Putamen (tissue), 1 donor: ENCODE measurements around the gene RRP15.

Experiments
- DNase-seq: peaks from one replicate; pipeline ENCODE4 v3.0.0-alpha.2; 2016; ENCODE audit warnings: low spot score

The RRP15 gene

DNA sequence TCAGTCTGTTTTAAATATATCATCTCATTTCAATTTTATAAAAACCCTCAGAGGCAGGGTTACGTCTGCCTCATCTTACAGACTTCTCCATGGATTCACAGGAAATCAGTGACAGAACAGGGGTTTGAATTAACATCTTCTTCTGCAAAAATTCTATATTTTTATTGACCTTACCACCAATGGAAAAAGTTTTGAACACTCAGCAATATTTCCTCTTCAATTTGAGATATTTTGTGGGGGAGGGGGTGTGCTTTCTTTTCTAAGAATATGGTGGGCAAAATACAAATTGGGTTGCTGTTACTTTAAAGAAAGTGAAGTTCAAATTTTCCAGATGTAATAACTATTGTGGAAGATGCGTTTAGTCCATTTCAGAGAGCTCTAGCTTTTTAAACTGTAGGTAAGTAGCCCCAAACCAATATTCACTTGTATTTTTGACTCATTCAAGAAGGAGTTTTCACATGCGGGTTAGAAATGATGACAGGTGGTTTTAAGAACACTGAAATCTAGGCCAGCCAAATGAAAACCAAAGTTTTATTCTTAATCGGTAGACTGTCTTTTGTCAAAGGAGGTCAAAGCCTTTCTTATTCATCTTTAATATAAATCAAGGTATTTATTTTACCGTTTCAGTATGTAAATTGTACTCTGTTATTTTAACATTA lies 77.5 kb downstream of the RRP15 start:
- DNase-seq = no peak

DNA sequence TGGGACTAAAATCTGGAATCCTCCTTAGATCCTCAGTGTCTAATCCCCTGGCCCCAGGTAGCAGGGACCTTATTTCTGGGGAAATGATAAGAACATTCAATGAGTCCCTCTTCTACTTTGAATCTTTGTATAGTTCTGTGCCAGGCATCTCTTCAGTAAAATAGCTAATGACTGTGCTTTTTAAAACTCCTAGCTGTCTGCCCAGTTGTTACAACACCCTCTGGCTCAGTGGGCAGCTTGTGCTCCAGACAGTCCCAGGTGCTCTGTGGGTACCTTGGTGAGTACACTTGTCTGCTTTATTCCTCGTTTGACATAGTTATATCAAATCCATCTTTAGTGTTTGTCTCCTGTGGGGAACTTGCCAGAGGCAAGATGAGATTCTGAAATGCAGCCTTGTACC lies 78.0 kb downstream of the RRP15 start:
- DNase-seq = no peak

DNA sequence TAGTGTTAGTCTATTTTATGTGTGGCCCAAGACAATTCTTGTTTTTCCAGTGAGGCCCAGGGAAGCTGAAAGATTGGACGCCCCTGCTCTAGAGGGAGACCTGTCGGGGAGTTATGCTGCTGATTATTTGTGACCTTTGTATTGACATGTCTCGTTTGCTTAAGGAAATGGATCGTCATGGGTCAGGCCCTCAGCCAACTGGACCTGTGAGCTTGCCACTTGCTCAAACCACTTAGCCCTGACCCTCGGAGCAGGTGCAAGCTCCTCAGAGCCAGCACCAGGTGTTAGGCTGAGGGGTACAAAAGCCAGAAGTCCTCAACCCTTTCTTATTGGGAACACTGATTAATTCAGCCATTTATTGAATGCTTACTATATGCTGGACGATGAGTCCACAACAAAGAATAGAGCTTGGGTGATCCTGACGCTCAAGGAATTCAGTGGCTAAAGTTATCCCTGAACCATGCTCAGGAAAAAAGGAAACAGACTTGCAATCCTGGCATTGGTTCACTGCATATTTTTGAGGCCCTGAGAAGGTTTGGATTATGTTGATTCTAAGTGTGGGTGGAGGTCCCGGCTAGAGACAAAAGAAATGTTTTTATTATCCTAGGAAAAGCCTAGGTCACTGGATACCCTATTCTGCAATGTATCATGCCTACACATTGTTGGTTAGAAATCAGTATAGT lies 79.1 kb downstream of the RRP15 start:
- DNase-seq = no peak

DNA sequence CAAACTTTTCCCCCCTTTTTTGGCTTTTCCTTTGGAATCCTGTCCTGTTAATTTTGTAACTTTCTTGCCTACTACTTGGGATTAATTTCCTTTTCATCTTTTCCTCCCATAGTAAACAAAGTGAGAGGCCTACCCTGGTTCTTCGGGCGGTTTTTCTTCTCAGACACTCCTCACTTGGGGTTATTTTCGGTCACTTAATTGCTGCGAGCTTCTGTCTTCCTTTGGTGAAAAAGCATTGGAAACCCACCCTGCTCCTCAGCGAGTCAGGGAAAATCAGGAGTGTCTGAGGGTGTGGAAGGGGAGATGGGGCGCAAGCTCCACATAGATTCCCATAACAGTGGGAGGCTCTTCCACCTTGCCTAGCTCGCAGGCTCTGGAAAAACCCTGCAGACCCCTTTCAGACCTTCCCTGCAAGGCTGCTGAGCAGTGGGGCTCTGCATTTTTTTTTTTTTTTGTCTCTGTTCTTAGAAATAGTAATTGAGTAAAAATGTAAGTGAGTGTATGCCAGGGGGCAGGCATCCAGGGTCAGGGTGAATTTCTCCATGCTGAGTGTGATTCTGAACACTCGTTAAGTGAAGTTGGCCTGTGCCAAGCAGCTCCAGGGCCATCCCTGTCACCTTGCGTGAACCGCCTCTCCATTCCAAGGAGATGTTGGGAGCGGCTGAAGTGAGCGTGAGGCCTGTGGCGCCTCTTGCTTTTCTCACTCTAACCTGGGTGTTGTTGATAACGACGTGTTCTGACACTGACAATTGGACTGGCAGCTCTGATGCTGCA lies 80.3 kb downstream of the RRP15 start:
- DNase-seq = no peak

DNA sequence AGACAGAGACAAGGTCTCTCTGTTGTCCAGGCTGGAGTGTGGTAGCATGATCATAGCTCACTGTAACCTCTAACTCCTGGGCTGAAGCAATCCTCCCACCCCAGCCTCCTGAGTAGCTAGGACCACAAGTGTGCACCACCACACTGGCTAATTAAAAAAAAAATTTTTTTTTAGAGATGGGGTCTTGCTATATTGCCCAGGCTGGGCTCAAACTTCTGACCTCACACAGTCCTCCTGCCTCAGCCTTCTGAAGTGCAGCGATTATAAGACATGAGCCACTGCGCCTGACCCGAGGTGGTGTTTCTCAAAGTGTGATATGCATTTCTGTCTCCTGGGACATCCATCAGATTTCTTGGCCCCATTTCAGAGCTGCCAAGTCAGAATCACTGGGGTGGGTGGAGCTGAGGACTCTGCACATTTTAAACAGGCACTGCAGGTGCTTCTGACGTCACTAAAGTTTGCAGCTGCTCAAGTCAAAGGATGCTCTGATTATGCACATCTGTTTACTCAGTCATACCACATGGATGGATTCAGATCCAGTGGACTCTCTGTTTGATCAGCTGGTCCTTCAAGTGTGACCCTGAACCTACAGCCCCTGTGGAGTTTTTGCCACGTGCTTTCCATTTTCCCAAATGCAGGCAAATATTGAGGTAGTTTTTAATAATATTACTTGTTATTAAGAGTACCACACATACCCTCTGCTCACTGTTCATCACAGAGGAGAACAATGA lies 81.4 kb downstream of the RRP15 start:
- DNase-seq = no peak

DNA sequence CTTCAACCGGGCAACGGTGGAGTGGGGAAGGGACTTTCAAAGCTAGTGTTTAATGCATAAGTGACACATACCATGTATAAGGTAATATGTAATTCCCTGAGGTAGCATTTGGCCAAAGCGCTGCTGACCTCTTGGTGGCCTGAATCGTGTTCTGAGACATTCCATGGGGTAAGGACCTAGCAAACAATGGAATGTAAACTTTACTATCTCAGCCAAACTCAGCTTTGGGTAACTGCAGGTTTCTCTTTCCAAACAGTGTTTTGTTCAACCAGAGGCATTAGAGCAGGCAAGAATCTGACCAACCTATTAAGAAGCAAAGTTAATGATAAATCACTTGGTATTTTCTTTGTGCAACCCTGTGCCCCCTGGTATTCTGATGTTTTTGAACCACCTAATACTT lies 82.0 kb downstream of the RRP15 start:
- DNase-seq = no peak

DNA sequence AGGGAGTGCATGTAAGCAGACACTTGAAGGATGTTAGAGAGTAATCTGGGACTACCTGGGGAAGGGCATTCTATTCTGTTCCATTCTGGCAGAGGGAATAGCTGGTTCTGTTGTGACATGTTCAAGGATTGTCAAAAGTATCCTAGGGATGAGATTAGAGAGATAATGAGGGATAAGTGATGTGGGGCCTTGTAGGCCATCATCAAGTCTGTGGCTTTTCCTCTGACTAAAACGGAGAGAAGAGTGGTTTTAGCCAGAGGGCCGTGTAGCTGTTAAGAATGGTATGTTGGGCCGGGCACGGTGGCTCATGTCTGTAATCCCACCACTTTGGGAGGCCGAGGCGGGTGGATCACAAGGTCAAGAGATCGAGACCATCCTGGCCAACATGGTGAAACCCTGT lies 83.6 kb downstream of the RRP15 start:
- DNase-seq = no peak

DNA sequence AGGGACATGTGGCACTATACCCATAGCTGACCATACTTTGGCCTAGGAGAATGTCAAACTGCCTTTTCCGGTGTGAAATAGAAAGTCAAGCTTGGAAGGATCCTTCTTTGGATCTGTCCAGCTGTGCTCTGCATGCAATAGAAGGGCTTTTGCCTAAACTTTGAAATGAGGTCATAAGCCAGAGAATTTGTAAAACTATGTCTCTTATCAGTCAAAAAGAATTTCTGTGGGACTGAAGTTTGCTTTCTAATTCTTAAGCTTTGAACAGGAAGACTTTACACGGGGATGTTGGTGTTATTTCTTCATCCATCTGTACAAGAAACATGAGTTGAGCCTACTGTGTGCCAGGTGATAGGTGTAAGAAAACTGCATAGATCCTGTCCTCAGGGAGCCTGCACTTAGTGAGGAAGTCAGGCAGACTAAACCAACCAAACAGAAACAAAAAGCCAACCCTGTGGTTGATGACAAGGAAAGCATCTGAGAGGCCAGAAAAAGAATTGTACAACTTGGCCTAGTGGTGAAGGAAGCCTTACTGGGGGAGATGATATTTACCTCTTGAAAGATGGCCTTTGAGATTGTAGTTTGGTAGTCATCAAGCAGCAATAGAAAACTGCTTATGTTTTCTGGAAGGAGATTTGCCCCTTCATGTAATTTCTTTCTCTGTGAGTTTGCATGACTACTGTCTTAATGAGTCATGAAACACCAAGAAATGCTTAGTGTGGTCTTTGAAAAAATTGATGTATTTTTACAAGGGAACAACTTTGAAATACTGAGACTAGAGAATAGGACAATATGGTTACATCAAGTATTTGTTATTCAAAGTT lies 84.8 kb downstream of the RRP15 start:
- no peak for DNase-seq

DNA sequence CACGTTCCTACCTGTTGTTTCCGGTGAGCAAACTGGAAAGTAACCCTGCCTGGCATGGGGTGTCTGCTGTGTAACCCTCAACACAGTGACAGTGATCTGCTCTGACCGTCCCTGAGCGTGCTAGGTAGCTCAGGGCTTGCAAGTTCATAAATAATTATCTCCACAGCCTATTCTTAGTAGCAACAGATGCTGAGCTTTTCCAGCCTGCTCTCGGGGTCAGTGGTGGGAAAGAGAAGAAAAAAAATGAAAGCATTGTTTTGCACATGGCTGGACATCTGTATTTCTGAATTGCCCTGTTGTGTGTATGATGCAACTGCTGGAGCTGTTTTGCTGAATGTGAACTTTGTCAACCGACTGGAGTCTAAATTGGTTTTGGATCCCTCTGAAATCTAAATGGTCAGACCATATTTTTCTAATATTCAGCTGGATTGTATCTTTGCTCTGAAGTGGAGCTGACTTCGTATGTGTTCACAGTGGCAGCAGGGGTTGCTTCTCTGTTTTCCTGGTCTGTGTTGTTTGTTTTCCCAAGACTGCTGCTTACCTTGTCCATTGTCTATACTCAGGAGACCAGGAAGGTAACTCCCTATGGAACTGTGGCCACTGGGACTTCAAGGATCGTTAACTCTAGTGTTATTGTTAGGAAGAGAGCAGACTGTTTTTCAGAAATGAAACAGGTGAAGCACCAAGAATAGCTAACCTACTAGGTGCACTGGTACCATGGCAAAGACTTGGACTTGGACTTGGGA lies 87.0 kb downstream of the RRP15 start:
- peak; percentile 84 for DNase-seq

DNA sequence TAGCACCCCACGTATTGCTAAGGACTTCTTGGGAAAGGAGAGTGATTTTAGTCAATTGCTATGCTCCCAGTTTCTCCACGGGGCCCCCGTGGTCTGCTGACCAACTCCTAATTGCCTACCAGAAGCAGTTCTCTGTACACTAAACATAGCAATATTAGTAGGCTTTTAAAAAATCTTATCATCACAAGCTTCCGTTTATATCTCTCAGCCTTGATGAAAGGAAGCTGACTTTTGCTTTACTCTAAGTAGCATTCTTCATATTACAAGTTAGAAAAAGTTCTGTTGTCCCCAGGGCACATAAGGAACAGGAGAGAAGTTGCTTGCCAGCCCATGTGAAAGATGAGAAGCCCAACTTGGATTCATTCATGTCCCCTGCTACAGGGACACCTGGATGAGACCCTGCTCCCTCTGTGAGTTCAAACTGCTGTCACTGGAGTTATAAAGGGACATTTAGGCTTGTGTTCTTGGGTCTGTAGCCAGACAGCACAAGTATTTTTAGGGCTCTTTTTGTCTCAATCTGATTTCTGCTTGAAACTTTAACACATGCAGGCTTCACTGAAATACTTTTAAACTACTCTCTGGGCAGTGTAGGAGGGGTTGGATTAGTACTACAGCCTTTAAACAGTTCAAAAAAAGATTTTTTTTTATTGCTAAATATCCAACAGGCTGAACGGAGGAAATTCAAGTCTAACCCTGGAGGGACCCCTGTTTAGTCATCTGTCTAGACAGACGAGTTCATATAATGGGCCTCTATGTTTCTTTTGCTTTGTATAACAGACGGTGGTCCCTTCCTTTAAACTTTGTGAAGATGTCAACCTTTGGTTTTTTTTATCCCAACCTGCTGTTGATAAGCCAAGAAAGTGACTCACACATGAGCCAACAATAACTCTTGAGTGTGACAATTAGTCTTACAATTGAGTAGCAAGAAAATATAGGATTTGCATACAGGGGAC lies 89.6 kb downstream of the RRP15 start:
- DNase-seq = no peak

DNA sequence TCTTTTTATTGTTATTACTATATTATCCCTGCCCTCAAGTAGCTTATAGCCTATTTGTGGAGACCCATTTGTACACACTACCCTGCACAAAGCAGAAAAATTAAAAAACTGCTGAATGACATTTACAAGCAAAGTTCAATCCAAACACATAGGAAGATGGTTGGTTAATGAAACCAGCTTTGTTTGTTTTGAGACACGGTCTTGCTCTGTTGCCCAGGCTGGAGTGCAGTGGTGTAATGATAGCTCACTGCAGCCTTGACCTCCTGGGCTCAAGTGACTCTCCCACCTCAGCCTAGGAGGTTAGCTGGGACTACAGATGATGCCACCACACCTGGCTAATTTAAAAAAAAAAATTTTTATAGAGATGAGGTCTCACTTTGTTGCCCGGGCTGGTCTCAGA lies 91.6 kb downstream of the RRP15 start:
- no peak for DNase-seq

DNA sequence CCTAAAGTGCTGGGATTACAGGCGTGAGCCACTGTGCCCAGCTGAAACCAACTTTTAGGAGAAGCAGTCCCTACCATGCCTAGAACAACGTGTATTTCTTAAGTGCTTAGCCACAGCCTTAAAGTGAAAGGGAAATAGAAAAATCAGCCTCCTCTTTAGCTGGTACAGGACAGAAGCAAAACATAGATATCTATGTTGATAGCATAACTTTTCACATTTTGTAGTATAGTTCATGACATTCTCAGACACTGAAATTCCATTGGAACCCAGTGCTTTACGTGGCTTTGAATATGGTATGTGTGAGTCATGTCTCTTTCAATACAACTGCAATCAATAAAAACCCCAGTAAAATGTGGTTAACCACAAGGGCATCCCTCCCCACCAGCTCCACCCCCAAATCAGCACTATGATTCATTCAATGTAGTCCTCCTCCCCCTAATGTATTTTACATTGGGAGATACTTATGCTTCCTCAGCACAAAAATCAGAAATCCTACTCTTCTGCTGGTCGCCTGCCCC lies 92.1 kb downstream of the RRP15 start:
- no peak for DNase-seq

DNA sequence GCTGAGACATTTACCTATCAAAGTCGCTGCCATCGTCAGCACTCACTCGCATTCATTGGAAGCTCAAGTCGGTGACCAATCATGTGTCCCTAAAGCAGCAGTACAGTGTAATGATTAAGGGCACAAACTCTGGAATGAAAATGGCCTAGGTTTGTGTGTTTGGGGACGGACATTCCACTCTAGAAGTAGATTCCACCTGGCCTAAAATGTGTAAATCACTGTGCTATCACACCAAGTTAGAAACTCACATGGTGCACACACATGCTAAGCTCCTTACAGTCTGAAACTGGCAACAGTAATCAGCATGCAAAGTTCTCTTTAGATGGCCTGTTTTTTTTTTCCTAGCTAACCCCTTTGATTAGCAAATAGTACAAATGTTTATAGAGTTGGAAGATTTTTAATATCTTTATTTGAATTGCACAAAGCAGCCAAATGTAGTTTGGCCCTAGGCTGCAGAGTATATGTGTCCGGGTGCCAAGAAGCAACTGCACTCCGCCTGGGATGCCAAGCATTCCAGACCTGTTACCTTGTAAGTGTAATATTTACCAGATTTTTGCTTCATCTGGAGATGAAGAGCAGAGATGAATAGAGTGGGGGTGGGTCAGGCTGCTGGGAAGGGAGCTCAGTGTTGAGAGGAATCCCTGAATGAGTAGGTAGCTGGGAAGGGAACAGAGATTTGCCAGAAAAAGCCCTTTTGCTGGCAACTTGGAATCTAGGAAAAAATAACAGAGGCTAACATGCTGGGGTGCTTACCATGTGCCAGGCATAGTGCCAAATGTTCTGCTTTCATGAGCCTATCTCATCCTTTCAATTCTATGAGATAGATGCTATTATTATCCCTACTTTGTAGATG lies 95.3 kb downstream of the RRP15 start:
- no peak for DNase-seq

DNA sequence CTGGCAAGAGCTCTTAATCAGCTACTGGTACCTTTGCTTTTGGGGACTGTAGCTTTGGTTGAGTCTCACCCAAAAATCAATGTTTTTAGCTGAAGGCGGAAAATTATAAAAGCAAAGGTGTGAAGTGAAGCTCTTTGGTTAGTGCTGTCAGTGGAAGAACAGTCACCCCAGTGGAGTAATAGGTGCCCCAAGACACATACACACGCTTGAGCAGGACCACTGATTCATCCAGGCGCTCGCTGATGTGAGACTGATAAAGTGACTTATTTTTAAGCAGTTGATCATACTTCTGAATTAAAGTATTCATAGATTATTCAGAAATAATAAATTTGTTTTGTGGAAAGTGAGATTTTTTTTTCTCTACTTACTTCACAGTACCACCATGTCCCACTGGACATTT lies 97.2 kb downstream of the RRP15 start:
- DNase-seq = no peak

DNA sequence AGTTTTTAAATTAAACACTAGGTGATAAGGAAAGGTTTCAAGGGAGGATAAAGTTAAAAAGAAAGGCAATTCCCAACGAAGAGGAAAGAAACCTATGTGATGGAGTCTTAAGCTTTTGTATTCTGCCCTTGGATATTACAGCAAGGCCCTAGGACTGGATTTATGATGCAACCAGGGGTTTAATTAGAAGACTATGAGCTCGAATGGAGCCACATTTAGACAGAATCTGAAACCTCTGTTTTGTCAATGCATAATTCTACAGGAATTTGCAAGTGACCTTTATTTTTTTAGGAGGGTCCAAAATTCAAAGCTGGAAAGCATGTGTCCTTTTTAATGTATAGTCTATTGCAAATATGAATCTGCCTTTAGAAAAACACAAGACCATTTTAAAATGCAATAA lies 98.0 kb downstream of the RRP15 start:
- DNase-seq = no peak

DNA sequence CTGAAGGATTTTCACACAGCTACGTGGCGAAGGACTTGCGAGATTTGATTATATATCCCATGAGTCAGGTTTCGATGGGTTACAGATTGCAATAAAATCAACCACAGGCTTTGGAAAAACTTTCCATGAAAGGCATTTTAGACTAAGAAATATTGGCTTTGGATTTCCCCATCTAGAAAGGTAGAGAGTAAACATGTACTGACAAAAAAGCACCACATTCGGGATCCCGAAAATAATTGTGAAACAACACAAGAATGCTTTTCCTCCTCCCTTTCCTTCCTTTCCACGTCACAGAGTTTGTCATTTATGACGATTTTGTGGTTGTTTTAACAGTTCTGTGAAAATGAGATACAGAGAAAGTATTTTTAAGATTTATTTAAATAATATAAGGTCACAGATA lies 98.6 kb downstream of the RRP15 start:
- no peak for DNase-seq

DNA sequence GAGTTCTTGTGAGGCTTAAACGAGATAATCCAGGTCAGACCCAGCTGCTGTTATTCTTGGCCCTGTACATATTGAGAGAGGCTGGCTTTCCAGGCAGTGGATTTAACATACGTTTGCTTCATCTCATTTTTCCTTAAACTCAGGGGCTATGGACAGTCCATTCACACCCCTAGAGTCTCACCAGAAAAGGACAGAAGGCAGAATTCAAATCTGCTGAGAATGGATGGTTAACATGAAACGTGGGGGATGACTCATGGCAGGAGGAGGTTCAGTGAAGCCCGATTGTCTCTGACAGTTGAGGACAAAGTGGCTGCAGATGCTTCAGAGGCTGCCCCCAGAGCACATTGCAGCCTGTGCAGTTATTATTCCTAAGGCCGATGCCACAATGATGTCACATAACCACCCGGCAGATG lies 99.5 kb downstream of the RRP15 start:
- no peak for DNase-seq
